GM21360 (cell line): ENCODE measurements around the gene MDM1.

ENCODE experiments used
- ATAC-seq: cut with Tn5 transposase; IDR thresholded peaks from one replicate; pipeline ENCODE4 v1.9.1; 2021; ENCODE audit warnings: mild to moderate bottlenecking, moderate library complexity; ENCODE audit not compliant: unreplicated experiment

Gene MDM1

DNA sequence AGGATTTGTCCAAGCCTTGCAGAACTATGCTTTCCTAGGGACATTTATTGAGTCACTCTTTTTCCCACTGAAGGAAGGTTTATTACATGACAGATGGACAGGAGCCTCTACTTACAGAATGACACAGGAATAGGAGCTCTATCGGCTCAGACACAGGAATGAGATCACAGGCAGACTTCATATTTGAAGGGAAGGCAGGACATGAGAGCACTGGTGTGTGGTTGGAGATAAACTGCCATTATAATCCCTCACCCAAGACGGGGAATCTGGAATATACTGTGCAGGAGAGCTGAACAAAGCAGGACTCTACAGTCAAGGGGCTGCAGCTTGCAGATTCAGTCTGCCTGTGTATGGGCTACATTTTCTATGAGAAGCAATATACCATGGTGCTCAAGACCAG lies 51.9 kb downstream of the MDM1 start:
- no peak for ATAC-seq

DNA sequence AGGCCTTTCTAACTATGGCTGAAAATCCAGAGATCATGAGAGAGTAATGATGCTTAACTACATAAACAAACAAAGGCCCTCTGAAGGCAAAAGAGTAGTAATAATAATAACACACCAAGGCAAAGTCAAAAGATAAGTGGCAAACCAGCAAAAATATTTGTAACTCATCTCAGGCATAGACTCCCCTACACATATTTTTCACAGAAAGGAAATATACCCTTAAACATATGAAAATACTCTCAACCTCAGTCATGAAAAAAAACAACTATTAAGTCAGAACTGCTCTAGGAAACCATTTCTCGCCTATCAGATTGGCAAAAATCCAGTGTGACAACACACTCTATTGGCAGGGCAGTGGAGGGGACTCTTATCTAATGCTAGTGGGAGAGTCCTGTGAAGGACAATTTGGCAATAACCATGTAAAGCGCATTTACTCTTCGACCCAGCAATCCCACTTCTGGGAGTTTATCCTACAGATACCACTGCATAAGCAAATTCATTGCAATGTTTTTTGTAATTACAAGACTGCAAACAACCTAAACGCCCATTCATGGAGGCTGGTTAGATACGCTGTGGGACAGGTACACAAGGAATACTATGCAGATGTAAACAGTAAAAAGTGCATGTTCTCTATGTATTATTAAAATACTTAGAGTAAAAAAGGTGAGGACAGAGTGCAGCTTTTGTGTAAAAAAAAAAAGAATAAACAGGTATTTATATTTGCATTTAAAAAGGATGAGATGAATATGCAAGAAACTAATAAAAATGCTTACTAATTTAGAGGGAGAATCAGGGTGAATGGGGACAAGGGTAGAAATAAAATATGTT lies 52.7 kb downstream of the MDM1 start:
- no peak for ATAC-seq

DNA sequence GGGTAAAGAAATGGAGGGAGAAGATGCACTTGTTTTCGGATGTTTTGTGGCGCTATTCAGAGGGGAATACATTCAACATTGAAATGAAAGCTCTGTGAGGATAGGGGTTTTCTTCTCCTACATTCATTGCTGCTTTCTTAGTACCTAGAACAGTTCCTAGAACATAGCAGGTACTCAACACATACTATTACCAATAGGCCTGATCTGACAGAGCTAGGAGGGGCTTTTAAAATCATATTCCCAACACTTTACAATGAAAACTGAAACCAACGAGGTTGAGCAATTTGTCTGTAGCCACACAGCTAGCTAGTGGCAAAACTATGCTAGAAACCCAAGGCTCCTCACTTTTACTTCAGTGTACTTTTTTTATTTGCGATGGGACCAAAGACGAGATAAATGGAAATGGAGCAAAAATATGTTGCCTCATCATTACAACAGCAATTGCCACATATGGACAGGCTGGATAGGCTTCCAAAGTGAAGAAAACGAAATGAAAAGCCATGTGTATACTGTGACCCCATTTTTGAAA lies 55.7 kb downstream of the MDM1 start:
- no peak for ATAC-seq

DNA sequence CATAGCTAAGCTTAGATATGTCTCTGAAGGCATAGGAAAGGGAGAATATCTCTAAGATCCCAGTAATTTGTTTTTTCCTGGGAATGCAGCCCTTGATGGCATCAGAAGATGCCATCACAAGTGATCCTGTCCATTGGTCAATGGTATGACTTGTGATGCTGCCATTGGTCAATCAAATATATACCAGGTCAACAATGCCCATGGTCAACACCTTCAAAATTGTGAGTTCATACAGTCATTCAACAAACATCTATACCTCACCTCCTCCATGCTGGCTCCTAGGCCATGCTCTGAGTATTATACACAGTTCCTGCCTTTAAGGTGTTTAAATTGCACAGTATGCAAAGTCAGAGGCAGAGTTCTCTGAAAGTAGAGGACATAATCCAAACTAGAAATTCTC lies 59.4 kb downstream of the MDM1 start:
- no peak for ATAC-seq

DNA sequence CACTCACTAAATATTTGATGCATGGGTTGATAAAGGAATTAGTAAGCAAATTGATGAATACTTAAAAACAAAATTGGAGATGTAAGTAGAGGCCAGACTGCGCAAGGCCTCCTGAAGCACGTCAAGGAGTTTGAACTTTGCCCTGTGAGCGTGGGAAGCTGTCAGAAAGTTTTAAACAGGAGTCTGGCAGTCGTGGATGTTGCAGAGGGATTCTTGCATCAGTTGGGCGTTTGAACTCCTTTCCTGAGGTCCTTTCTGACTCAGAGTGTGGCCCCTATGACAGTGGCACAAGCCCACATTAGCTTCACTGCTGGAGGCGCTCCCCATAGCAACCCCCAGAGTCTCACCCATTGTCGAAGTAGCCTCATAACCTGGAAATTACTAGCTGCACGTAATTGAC lies 60.8 kb downstream of the MDM1 start:
- no peak for ATAC-seq

DNA sequence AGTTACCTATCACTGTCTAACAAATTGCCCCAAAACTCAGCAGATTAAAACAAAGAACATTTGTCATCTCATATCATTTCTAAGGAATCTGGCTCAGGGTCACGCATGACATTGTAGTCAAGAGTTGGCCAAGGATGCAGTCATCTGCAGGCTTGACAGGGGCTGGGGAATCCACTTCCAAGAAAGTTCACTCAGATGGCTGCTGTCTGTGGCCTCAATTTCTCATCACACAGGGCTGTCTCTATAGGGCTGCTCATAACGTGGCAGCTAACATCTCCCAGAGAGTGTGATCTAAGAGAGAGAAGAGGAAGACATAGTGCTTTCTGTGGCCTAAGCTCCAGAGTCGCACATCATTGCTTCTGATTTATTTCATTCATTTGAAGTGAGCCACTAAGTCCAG lies 61.8 kb downstream of the MDM1 start:
- ATAC-seq = no peak

DNA sequence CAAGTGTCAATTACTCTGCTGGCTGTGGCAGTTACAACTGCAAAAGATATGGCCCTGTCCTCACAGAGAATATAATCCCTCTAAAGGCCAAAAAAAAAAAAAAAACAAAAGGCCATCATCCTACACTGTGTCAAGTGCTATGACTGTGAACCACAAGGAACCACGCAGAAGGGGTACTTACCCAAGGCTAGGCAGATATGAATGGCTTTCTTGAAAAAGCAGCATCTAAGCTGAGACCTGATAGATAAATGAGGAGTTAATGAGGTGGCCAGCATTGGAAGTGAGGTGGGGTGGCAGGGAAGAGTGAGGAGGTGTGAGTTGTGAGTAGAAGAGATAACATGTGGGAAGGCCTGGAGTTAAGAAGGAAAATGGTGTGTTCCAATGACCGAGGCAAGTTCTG lies 62.4 kb downstream of the MDM1 start:
- no peak for ATAC-seq

DNA sequence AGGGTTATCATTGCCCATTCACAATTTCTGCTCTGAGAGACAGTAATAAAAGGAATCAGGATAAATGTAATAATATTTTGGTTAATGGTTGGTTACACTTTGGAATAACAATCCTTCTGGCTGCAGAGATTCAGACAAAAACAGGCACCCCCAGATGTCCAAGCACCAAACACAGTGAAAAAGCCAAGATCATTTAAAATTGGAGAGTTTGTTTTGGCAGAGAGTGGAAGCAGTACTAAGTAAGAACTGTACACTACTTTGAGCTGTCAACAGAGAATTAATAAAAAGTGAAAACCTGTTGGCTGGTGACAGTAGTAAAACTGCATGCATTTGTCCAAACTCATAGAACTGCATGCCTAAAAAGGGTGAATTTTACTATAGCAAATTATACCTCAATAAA lies 63.2 kb downstream of the MDM1 start:
- no peak for ATAC-seq

DNA sequence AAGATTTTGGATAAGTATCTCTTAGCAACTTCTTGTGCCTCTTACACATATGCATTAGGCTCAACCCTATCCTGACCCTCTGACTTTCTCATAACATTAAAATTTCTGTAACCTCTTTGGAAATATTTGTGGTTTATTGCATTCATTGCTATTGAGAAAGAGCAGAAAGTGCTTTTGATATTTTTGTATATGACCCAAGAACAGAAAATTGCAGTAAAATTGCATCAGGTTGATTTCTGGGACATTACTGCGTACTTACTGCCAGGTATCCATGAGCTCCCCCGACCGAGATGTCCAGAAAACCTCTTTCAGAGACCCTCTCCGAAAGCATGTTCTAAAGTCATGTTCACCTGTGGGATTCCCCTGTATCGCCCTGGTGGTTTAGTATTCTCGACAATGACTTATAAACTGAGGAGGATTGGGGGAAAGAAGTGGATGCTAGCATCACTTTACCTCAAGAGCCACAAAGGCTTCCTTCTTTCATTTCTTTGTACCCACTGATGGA lies 64.2 kb downstream of the MDM1 start:
- ATAC-seq = no peak

DNA sequence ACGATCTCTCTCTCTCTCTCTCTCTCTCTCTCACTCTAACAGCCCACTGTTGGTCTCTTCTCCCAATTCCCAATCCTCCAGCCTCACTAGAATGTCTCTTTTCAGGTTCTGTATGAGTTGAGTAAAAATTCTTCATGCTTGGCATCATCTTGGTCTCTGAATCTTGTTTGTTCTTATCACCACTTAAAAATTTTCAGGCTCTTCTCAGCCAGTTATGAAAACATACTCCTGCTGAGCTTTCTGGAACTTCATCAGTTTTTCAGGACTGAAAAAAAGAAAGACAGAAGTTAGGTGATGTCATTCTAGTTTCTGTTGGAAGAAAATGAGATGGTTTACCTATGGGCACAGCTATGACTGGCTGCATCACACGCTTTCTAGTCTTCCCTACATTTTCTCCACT lies 67.3 kb downstream of the MDM1 start:
- ATAC-seq = no peak

DNA sequence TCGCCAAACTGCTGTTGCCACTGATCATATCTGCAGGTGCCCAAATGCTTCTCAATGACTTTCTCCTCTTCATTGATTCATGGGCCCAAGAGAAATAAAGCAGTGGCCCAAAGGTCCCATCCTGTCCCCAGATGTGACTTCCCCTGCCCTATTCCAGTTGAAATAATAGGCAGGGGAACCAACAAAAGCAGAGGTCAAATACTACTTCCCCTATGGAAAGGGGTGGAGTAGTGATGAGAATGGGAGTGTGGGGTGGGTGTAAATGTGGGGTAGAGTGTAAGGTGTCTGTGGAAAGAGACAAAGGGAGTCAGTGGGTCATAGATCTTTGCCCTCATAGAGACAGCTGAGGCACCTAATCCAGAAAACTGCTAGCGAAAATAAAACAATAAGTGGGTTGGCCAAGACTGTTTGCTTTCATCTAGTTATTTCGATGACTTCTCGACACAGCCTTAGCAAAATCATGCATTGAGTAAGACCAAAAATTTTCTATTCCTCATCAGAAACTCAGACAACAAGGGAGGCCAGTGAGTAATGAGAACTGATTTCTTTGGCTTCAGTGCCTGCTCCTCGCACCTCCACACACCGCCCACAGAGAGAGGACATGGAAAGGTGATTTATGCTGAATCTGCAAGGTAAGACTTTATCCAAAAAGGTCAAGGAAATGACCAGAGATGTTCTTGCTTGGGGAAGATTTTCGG lies 67.9 kb downstream of the MDM1 start:
- ATAC-seq = no peak

DNA sequence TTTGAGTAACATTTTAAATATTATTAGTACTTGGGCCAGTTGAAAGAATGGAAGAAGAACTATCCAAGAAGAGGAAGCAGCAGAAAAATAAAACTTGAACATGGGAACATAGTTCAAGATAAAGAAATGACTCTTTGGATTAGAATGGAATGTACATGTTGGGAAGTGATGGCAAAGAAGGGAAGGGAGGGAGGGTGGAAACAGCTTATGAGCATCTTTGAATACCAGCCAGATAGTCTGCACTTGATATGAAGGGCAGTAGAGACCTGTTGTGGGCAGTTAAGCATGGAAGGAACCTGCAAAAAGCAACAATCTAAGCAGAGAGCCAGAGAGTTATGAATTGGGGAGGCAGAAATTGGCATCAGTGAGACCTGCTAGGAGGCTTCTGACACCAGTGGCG lies 68.8 kb downstream of the MDM1 start:
- ATAC-seq = no peak

DNA sequence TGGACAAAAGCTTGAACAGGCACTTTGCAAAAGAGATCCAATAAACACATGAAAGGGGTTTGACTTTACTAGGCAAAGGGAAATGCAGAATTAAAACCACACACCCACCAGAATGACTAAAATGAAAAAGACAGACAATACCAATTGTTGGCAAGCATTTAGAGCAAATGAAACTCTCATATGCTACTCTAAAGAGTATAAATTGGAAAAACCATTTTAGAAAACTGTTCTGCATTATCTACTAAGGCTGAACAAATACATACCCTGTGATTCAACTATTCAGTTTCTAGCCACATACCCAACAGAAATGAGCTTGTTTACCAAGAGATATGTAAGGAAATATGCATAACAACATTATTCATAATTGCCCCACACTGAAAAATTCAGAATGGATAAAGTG lies 70.3 kb downstream of the MDM1 start:
- ATAC-seq = no peak

DNA sequence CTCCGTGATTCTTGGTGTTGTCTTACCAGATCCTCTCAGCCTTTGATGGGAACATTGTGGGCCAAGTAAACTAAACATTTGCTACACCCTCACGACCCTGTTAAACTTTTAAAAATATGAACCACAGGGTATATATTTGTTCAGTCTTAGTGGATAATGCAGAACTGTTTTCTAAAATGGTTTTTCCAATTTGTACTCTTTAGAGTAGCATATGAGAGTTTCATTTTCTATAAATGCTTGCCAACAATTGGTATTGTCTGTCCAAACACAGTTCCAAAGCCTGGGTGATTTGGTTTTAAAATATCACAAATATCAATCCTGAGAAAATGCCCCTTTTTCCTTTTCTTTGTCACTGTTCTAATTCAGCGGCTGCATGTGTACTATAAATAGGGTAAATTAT lies 72.0 kb downstream of the MDM1 start:
- no peak for ATAC-seq

DNA sequence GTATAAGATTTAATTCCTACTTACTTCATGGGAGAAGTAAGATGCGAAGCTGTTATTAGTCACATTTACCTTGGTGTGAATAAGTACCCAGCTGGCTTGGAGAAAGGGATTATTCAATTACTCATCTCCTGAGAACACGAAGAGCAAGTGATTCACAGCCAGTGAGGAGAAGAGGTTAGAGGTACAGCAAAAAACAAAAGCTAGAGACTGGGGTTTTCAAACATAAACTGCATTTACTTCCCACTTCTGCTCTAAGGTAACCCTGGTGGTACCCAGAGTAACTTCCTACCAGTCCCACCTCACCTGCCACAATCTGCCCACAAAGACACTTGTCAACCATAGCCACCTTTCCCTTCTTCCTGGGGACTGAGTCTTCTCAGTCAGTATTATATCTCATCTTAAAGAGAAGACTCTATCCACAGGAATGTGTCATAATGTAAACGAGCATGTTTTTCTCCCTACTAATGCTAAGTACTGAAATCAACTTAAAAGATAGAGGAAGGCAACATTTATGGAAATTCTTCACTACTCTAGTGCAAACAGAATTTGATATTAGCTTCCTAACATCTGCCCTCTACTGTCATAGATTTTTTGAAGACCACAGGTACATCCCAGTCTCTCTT lies 72.7 kb downstream of the MDM1 start:
- no peak for ATAC-seq

DNA sequence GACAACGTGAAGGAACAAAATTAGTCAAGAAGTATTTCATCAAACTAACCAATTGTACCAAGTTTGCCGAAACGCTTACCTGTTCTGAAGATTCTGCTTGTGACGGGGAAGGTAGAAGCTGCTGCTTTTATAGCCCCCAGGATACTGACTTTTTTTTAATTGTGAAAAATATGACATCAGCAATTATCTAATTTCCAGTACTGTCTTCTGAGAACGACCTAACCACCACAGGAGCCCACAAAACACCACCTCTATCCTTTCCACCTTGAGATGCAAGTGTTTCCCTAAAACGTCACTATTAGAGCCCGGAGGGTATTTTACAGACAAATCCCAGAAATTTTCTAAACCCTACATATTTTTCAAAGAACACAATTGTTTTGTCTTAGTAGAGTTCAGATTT lies 78.7 kb downstream of the MDM1 start, which contains the start of gene IL22:
IL22 (minus strand) TSS at position 101 of the 400 bp plus-strand sequence. CDS start 156 bp downstream, outside the sequence.
- no peak for ATAC-seq

DNA sequence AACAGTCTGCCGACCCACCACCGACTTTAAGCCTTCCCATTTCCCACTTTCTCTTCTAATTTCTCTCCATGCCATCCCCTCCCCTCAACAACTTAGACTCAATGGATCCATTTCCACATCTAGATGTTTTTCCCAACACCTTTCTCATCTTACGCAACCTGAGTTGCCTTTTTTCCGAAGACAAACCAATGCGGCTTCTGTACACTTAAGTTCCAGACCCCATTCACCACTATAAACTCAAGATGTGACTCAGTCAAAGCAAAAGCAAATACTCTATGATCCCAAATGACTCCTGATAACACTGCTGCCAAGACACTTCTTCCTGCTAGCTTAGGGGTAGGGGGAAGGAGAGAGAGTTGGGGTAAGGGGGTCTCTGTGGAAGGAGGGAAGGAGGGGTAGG lies 80.1 kb downstream of the MDM1 start:
- ATAC-seq = no peak

DNA sequence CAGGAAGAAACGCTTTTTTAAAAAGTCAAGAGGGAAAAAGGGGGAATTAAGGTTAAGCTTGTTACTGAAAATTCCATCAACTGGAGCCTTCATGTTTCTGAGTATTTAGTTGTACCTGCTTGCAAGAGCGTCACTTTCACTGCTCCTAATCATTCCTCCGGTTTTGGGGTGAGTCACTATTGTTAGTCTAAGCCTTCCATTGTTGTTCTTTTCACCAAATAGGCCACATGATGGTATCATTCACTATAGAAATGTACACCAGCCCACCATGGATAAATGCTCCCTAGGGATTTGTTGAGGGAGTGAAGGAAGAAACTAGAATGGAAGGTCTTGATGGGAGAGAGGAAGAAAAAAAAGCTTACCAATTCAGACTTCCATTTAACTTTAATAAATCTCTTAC lies 81.7 kb downstream of the MDM1 start:
- no peak for ATAC-seq

DNA sequence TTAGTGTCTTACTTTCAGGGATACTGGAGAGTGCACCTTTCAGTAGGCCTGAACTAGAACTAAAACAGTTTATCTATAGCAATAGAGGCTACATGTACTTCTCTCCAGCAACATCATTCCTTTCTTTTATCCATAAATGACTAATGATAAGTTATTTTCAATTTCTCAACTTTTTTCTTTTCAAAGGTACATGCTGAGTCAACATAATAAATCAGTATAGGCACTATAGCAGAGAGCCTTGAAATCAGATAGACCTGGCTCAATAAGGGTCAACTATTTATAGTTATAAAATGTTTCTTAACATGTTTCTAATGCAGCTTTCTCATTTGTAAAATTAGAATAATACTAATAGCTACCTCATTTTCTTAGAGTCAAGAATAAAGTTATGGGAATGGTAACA lies 84.4 kb downstream of the MDM1 start:
- ATAC-seq = no peak

DNA sequence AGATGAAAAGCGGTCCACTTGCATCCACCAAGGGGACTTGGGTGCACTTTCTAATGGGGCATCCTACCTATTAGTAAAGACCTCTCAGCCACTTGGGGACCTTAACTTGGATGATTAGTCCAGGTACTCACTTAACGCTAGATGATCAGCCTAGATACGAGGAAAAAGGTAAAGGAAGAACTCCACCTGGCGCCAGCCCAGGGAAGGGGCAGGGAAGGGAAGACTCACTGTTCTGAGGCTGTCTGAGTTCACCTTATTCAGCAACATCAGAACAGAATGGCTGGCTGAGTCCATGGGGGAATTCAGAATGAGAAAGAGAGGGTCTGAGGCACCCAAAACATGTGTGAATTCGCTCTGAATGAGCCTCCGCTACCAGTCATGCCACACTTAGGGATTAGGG lies 85.8 kb downstream of the MDM1 start:
- ATAC-seq = no peak

DNA sequence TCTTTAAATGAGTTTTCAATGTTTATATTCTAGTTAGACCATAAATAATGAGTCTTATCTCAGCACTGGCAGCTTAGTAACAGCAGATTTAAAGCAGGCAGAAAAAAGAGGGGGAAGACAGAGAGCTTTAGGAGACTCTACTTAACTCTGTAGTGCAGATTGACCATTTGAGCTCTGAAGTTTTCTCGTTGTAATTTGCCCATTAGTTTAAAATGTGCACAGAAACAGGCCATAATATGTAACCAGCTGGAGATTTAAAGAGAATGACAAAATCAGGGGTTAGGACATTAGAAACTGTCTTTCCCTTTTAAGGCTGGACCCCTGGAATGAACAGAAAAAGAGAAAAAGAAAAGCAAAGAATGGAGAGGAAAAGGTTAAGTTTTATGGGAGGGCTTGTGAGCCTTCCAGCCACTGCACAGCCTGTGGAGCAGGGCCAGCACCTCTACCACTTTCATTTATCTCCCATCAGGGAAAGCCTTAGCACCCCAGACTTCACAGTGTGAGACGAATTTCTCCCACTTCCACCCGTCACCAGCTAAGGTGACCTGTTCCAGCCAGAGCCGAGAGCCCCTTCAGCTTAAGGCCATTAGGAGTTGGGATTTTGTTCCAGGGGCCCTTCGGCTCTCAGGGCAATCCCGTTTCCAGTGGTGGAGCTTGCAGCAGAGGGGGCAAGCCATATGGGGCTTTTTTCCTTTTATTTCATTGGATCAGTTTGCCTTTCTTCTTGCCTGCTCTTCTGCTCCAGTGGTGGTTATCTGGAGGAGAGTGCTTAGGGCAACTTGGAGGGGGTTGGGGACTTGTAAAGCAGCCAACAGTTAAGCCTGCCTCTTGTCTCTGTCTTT lies 86.8 kb downstream of the MDM1 start:
- ATAC-seq = no peak
